ENCODE data around the gene SHROOM1. TPM values are rescaled to one million over a fixed set of nuclear protein-coding genes. Genes with fewer than 3 reads are reported as not detected.

Gene SHROOM1
- 1 to 10 TPM; 2.0 to 2.1 TPM for total RNA-seq

- intact Hi-C loops (cut with micrococcal nuclease) = no loop called here
- ChIA-PET POLR2A (interaction anchor here (0.6 kb wide), 2 partner anchors 9 to 233 kb away, joined by 3 read pairs; no protein-coding TSS in a partner anchor), CTCF (interaction anchor here (0.6 to 3.2 kb wide), 22 partner anchors 9 to 794 kb away, joined by 3 to 24 read pairs (median 4); no protein-coding TSS in a partner anchor)
- Mint-ChIP-seq H3K9me3 (no peaks in the 10 kb centered on the region), H3K36me3 (ENCODE audit: low read depth) (no peaks in the 10 kb centered on the region), H3K27ac (no peak within 1 kb of the TSS), H3K4me1 (ENCODE audit: low read depth) (peaks cover 5% of the 10 kb centered on the region), H3K27me3 (peaks cover 42% of the 10 kb centered on the region), H3K4me3 (peak within 1 kb of the TSS; percentile 69)
- no peak for TF ChIP-seq CTCF (IDR thresholded peaks at IDR 0.05)
- peak; percentile 45 for ATAC-seq
- peak; percentile 45 for DNase-seq
These were observed at the start of gene SHROOM1 for GRCh38 chr5:132830436-132831094. Gene SHROOM1 (minus strand): TSS chr5:132830647. CDS start chr5:132826140, 4,507 bp downstream.

DNA sequence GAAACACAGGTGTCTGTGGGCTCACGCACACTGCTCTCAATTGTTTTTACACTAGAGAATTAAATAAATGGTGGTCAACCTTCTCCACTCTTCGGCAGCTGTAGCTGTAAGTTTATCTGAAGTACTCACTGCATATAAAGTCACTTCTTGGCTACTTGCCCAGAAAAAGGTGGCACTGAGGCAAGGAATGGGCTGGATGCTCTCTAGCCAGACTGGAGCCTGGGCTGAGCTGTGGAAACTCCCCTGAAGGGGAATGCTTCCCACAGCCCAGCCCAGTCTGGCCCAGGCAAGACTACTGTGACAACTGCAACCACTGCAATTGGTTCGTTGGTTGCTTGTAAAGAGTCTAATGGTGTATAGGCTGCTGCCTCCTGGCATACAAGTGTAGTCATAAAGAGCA, 47.5 kb upstream of the SHROOM1 start:
- CTCF ChIA-PET = interaction anchor here (0.7 to 1.3 kb wide), 4 partner anchors 9 to 374 kb away, joined by 3 to 5 read pairs (median 4); partner anchors contain the start of gene SHROOM1
- H3K9me3 Mint-ChIP-seq = no peaks in the 10 kb centered on the region
- intact Hi-C loops (cut with micrococcal nuclease) = no loop called here
- ATAC-seq (no peak), DNase-seq (no peak)
- no peaks in the 10 kb centered on the region for H3K4me1 Mint-ChIP-seq (ENCODE audit: low read depth)
- no peak overlapping the region for H3K27ac Mint-ChIP-seq
- H3K4me3 Mint-ChIP-seq = no peak overlapping the region
- H3K36me3 Mint-ChIP-seq (ENCODE audit: low read depth) = peaks cover 4% of the 10 kb centered on the region
- H3K27me3 Mint-ChIP-seq = no peaks in the 10 kb centered on the region
- TF ChIP-seq CTCF (IDR thresholded peaks at IDR 0.05) = no peak
- POLR2A ChIA-PET = interaction anchor here (1.1 kb wide), 1 partner anchor 11 kb away, joined by 3 read pairs; no protein-coding TSS in a partner anchor

- no peak for TF ChIP-seq CTCF (IDR thresholded peaks at IDR 0.05)
- Mint-ChIP-seq H3K27ac (no peak overlapping the region), H3K36me3 (ENCODE audit: low read depth) (peaks cover 4% of the 10 kb centered on the region), H3K4me1 (ENCODE audit: low read depth) (no peaks in the 10 kb centered on the region), H3K9me3 (no peaks in the 10 kb centered on the region), H3K27me3 (no peaks in the 10 kb centered on the region), H3K4me3 (no peak overlapping the region)
- intact Hi-C loops (cut with micrococcal nuclease) = no loop called here
- POLR2A ChIA-PET = interaction anchor here (1.1 kb wide), 1 partner anchor 11 kb away, joined by 3 read pairs; no protein-coding TSS in a partner anchor
- ATAC-seq = no peak
- DNase-seq = no peak
- CTCF ChIA-PET = interaction anchor here (0.7 to 1.3 kb wide), 4 partner anchors 9 to 374 kb away, joined by 3 to 5 read pairs (median 4); partner anchors contain the start of gene SHROOM1
These were observed 47.0 kb upstream of the SHROOM1 start for GRCh38 chr5:132877466-132877865.

DNA sequence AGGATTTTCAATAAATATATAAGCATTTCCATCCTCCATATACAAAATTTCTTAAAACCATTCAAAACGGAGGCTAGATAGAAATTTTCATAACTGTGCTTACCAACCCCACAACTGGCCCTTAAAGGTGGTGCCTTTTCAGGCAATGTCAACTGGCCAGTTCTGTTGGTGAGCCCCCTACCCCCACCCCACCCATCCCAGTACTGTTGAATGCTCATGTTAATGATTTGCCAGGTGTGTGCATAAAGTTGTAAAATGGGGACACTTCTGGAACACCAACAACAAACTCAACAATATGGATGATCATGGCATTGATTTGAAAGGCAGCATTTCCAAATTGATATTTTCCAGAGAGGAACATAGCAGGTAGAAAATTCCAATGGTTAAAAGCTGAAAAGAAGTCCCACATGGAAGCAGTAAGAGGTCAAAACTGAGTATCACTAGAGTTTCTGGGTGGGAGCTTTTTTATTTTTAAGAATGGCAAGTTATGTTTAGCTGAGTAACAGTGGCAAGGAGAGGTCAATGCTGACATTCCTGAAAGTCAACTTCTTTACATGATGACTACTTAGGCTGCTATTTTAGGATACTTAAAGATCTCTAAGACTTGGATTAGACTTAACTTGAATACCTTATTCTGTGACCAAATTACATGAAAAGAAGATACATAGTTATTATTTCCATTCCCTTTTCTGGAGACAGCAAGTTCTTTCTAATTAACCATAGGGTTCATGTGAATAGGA, 45.7 kb upstream of the SHROOM1 start:
- POLR2A ChIA-PET = no interaction called here
- Mint-ChIP-seq H3K9me3 (no peaks in the 10 kb centered on the region), H3K4me1 (ENCODE audit: low read depth) (no peaks in the 10 kb centered on the region), H3K4me3 (no peak overlapping the region), H3K36me3 (ENCODE audit: low read depth) (peaks cover 9% of the 10 kb centered on the region), H3K27me3 (no peaks in the 10 kb centered on the region), H3K27ac (no peak overlapping the region)
- CTCF ChIA-PET = interaction anchor here (1.3 kb wide), 1 partner anchor 10 kb away, joined by 4 read pairs; the partner anchor contains the start of genes GDF9 and UQCRQ
- TF ChIP-seq CTCF (IDR thresholded peaks at IDR 0.05) = no peak
- DNase-seq = no peak
- intact Hi-C loops (cut with micrococcal nuclease) = no loop called here
- no peak for ATAC-seq

All from activated CD8-positive, alpha-beta T cell treated with anti-CD3 and anti-CD28 coated beads for 36 hours (primary cell).